ENCODE data around the gene MRPS9.

DNA sequence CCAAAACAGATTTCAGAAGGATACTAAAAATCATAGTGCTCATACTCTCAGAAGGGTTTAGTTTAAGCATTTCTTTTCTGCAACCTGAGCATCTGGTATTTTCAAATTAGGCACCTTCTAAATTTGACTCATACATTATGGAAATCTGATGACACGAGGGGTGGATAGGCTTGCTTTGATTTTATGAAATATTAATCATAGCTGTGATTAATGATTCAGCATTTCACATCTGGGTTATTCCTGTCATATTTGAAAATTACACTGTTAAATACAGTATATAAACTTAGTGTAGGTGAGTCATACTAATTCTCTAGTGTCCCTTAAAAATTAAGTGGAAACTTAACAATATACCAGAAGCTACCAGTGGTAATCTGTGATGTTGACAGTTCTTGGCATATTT, 47.7 kb downstream of the MRPS9 start:
- TF ChIP-seq, protein P1, sequence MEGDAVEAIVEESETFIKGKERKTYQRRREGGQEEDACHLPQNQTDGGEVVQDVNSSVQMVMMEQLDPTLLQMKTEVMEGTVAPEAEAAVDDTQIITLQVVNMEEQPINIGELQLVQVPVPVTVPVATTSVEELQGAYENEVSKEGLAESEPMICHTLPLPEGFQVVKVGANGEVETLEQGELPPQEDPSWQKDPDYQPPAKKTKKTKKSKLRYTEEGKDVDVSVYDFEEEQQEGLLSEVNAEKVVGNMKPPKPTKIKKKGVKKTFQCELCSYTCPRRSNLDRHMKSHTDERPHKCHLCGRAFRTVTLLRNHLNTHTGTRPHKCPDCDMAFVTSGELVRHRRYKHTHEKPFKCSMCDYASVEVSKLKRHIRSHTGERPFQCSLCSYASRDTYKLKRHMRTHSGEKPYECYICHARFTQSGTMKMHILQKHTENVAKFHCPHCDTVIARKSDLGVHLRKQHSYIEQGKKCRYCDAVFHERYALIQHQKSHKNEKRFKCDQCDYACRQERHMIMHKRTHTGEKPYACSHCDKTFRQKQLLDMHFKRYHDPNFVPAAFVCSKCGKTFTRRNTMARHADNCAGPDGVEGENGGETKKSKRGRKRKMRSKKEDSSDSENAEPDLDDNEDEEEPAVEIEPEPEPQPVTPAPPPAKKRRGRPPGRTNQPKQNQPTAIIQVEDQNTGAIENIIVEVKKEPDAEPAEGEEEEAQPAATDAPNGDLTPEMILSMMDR (IDR thresholded peaks at IDR 0.05): no peak
- TF ChIP-seq POLR2A (IDR thresholded peaks at IDR 0.05): no peak
